Measurements from ENCODE around the gene METTL21C.

The METTL21C gene

DNA sequence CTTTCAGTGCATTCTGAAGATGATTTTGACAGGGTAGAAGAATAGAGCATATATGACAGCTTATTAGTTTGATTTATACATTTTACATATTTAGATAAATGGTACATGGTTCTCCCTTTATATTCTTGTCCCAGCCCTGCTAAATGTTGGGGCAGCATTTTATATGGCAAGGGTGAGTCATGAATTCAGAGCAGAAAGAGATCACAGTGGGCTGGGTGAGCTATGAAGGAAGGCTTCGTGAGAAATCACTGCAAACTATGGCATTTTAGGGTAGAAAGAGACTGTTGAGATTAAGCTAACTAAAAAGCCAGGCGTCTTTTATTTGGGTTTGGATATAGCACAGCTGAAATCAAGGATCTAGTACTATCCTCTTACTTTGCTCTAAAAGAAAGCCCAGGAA lies 23.9 kb upstream of the METTL21C start:
- no peak overlapping the region for H3K4me3 ChIP-seq (ENCODE audit: low read length)
- TF ChIP-seq, protein P1, sequence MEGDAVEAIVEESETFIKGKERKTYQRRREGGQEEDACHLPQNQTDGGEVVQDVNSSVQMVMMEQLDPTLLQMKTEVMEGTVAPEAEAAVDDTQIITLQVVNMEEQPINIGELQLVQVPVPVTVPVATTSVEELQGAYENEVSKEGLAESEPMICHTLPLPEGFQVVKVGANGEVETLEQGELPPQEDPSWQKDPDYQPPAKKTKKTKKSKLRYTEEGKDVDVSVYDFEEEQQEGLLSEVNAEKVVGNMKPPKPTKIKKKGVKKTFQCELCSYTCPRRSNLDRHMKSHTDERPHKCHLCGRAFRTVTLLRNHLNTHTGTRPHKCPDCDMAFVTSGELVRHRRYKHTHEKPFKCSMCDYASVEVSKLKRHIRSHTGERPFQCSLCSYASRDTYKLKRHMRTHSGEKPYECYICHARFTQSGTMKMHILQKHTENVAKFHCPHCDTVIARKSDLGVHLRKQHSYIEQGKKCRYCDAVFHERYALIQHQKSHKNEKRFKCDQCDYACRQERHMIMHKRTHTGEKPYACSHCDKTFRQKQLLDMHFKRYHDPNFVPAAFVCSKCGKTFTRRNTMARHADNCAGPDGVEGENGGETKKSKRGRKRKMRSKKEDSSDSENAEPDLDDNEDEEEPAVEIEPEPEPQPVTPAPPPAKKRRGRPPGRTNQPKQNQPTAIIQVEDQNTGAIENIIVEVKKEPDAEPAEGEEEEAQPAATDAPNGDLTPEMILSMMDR (conservative IDR thresholded peaks at IDR 0.05; ENCODE audit: low read length), result no peak
- no peak for DNase-seq (ENCODE audit: low read depth)

DNA sequence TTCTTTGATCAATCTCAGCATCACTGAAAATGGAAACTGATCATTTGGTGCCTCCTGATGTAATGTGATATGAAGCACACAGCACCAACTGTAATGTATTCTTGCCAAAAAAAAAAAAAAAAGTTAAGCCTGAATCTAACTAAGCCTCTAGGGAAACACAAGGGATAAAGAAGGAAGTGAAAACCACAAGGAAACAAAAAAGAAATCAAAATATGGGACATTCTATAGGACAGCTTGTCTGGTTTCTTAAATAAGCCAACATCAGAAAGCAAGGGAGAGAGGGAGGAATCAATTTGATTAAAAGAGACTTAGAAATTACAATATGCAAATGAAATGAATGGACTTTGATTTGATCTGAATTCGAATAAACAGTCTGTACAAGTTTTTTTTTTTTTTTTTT lies 20.6 kb upstream of the METTL21C start:
- no peak for DNase-seq (ENCODE audit: low read depth)
- TF ChIP-seq, protein P1 (conservative IDR thresholded peaks at IDR 0.05; ENCODE audit: low read length), result no peak
- H3K4me3 ChIP-seq (ENCODE audit: low read length), result no peak overlapping the region

DNA sequence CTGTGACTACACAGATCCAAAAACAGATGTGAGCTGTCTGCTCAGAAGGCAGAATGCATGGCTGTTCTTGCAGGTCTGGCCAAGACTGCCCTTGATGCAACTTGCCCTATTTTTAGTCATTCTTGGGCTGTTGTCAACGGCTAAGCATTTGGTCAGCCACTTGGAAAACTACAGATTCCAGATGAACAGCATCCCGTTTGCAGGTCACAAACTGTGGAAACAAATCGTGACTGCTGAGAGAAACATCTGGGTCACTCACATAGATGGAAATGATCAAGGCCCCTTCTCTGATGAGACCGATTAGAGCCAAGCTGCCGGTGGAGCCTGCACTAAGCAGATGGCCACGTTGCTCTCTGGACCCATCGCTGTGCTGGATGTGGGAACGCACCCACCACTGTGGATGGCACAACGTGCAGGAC lies 15.4 kb upstream of the METTL21C start:
- peak; percentile 92 for DNase-seq (ENCODE audit: low read depth)
- H3K4me3 ChIP-seq (ENCODE audit: low read length), result no peak overlapping the region
- TF ChIP-seq, protein P1 (conservative IDR thresholded peaks at IDR 0.05; ENCODE audit: low read length), result no peak

DNA sequence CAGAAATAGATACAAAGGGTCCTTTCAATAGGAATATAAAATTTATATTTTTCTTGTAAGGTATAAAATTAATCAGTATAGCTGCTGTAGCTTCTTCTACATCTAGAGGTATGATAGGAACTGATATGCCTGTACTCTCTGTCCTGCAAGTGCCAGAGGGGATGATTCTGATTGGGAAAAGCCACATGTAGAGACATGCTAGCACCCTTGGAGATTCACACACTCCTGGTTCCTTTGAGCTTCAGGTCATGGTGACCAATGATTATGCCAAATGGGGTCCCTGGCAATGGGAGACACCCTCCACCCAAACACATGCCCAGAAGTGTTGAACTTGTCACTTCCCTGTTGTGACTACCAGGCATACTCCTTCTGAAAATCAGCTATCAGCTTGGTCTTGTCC lies 14.7 kb upstream of the METTL21C start:
- DNase-seq (ENCODE audit: low read depth), result no peak
- TF ChIP-seq, protein P1 (conservative IDR thresholded peaks at IDR 0.05; ENCODE audit: low read length), result no peak
- H3K4me3 ChIP-seq (ENCODE audit: low read length), result no peak overlapping the region

DNA sequence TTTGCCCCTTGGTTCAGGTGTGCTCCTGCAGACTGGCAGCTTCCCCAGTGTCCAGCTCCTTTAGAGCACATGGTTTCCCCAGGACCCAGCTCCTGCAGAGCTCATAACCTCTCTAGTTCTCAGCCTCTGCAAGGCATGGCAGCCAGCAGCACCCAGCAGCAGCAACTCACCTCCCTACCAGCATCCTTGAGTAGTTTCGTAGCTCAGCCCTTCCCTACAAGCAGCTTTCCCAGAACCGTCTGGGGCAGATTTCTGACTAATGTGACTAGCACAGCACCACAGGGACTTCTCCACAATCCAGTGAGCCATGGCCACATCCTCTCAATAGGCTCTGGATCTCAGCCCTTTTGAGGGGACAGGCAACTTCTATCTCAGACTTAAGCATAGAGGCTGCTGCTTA lies 14.1 kb upstream of the METTL21C start:
- TF ChIP-seq, protein P1 (conservative IDR thresholded peaks at IDR 0.05; ENCODE audit: low read length), result no peak
- no peak for DNase-seq (ENCODE audit: low read depth)
- no peak overlapping the region for H3K4me3 ChIP-seq (ENCODE audit: low read length)

DNA sequence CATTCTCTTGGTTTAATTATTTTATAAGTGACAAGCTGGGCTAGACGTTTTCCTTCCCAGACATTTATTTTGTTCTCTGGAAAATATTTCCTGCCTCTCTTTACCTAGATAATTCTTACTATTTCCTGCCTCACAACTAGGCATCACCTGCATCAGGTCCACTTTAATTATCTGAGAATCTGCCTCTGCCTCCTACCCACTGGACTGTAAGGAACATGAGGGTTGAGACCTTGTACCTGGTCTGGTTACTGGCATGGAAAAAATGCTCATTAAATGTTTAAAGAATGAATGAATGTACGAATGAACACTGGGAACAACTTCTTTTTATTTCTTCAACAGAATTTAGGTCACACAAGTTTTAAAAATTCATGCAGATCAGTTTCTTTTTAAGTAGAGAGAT lies 13.4 kb upstream of the METTL21C start:
- H3K4me3 ChIP-seq (ENCODE audit: low read length), result no peak overlapping the region
- DNase-seq (ENCODE audit: low read depth), result no peak
- TF ChIP-seq, protein P1 (conservative IDR thresholded peaks at IDR 0.05; ENCODE audit: low read length), result no peak

DNA sequence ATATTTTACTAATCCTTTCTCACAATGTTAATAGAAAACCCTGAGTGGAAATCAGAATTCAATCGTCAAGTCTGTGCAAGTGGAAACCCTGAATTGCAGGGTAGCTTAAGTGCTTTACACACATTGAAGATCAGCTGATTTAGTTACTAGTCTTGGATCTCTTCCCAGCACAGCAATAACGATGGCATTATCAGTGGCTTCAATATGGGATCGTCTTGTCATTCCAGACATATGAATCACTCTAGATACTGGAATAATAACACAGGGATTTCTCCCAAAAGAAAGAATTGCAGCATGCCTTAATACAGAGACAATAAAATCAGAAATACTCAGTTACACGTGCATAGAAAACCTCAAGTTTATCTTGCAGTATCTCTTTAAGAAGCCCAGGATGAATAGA lies 12.6 kb upstream of the METTL21C start:
- H3K4me3 ChIP-seq (ENCODE audit: low read length), result no peak overlapping the region
- TF ChIP-seq, protein P1 (conservative IDR thresholded peaks at IDR 0.05; ENCODE audit: low read length), result no peak
- DNase-seq (ENCODE audit: low read depth), result peak; percentile 96
